ENCODE measurements around the gene C17orf67. TPM values are rescaled to one million over a fixed set of nuclear protein-coding genes. Genes with fewer than 3 reads are reported as not detected.

Gene C17orf67
- total and polyA plus RNA-seq, 2 of the 13 experiments (the other 11 are each of a cell fraction or from before 2014, with no cell fraction given): 0.41 to 0.86 TPM

DNA sequence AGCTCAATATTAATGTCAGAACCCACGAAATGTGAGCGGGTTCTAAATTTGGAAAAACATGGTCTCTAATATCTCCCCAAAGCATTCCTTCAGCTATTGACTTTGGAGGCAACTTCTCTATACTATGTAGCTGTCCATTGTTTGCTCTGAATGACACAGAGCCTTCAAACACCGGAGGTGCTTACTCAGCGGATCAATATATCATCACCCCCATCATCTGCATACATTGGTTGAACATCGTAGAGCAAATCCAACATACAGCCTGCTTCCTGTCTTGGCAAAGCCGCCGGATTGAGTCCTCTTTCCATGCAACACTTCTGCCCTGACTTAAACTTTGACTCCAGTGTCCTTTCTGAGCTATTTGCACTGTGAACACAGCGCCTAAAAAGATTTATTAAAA lies 61.3 kb downstream of the C17orf67 start (continued):
- peak; percentile 53; the same call in 1 of the 2 replicates for TF ChIP-seq THRA (CRISPR knock-in tag; IDR thresholded peaks at IDR 0.05; ENCODE audit: borderline replicate concordance)
- no peak for TF ChIP-seq SNRNP70 (IDR thresholded peaks at IDR 0.05; ENCODE audit: low read depth, low read length)
- no peak for TF ChIP-seq ZNF282 (IDR thresholded peaks at IDR 0.05; ENCODE audit: partially characterized antibody)
- TF ChIP-seq RXRB (CRISPR knock-in tag; IDR thresholded peaks at IDR 0.05; ENCODE audit: borderline replicate concordance): peak; percentile 68
- peak in 1 of 2 experiments; percentile 69; a peak in 1 of 4 replicates for TF ChIP-seq EP300 (IDR thresholded peaks at IDR 0.05; ENCODE audit: low read depth in 2 of 2, low read length in 2 of 2)
- TF ChIP-seq EP300 (CRISPR knock-in tag; IDR thresholded peaks at IDR 0.05; ENCODE audit: borderline replicate concordance): no peak
- TF ChIP-seq BRD4 (CRISPR knock-in tag; IDR thresholded peaks at IDR 0.05): no peak
- TF ChIP-seq THAP11 (CRISPR knock-in tag; IDR thresholded peaks at IDR 0.05): peak; percentile 35; the same call in 1 of the 2 replicates
- TF ChIP-seq FOSL2 (CRISPR knock-in tag; IDR thresholded peaks at IDR 0.05): peak; percentile 92
- peak; percentile 35; the same call in 1 of the 2 replicates for TF ChIP-seq MED1 (CRISPR knock-in tag; IDR thresholded peaks at IDR 0.05)
- TF ChIP-seq HINFP (CRISPR knock-in tag; IDR thresholded peaks at IDR 0.05; ENCODE audit: low read depth): no peak
- TF ChIP-seq, protein P1, sequence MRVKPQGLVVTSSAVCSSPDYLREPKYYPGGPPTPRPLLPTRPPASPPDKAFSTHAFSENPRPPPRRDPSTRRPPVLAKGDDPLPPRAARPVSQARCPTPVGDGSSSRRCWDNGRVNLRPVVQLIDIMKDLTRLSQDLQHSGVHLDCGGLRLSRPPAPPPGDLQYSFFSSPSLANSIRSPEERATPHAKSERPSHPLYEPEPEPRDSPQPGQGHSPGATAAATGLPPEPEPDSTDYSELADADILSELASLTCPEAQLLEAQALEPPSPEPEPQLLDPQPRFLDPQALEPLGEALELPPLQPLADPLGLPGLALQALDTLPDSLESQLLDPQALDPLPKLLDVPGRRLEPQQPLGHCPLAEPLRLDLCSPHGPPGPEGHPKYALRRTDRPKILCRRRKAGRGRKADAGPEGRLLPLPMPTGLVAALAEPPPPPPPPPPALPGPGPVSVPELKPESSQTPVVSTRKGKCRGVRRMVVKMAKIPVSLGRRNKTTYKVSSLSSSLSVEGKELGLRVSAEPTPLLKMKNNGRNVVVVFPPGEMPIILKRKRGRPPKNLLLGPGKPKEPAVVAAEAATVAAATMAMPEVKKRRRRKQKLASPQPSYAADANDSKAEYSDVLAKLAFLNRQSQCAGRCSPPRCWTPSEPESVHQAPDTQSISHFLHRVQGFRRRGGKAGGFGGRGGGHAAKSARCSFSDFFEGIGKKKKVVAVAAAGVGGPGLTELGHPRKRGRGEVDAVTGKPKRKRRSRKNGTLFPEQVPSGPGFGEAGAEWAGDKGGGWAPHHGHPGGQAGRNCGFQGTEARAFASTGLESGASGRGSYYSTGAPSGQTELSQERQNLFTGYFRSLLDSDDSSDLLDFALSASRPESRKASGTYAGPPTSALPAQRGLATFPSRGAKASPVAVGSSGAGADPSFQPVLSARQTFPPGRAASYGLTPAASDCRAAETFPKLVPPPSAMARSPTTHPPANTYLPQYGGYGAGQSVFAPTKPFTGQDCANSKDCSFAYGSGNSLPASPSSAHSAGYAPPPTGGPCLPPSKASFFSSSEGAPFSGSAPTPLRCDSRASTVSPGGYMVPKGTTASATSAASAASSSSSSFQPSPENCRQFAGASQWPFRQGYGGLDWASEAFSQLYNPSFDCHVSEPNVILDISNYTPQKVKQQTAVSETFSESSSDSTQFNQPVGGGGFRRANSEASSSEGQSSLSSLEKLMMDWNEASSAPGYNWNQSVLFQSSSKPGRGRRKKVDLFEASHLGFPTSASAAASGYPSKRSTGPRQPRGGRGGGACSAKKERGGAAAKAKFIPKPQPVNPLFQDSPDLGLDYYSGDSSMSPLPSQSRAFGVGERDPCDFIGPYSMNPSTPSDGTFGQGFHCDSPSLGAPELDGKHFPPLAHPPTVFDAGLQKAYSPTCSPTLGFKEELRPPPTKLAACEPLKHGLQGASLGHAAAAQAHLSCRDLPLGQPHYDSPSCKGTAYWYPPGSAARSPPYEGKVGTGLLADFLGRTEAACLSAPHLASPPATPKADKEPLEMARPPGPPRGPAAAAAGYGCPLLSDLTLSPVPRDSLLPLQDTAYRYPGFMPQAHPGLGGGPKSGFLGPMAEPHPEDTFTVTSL (CRISPR knock-in tag; IDR thresholded peaks at IDR 0.05; ENCODE audit: borderline replicate concordance): peak; percentile 79
- TF ChIP-seq, protein P2, sequence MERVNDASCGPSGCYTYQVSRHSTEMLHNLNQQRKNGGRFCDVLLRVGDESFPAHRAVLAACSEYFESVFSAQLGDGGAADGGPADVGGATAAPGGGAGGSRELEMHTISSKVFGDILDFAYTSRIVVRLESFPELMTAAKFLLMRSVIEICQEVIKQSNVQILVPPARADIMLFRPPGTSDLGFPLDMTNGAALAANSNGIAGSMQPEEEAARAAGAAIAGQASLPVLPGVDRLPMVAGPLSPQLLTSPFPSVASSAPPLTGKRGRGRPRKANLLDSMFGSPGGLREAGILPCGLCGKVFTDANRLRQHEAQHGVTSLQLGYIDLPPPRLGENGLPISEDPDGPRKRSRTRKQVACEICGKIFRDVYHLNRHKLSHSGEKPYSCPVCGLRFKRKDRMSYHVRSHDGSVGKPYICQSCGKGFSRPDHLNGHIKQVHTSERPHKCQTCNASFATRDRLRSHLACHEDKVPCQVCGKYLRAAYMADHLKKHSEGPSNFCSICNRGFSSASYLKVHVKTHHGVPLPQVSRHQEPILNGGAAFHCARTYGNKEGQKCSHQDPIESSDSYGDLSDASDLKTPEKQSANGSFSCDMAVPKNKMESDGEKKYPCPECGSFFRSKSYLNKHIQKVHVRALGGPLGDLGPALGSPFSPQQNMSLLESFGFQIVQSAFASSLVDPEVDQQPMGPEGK (CRISPR knock-in tag; IDR thresholded peaks at IDR 0.05): no peak
- TF ChIP-seq EHMT2 (IDR thresholded peaks at IDR 0.05; ENCODE audit: borderline replicate concordance, low read depth, low read length): no peak
- TF ChIP-seq ZNF3 (CRISPR knock-in tag; IDR thresholded peaks at IDR 0.05): no peak
- TF ChIP-seq ZNF256 (CRISPR knock-in tag; conservative IDR thresholded peaks at IDR 0.05): no peak
- no peak for TF ChIP-seq MEIS1 (CRISPR knock-in tag; IDR thresholded peaks at IDR 0.05; ENCODE audit: borderline replicate concordance)
- no peak for TF ChIP-seq TEAD2 (CRISPR knock-in tag; IDR thresholded peaks at IDR 0.05)
